GM20431 (cell line): Measurements from ENCODE around the gene EFCAB11.

Experiments
- in situ Hi-C: fragments of 300-500 bp; cut with MseI, MboI; formaldehyde crosslinking; loops from one replicate; pipeline ENCODE4 v1.15.0; 2020; ENCODE audit warnings: low sequenced_read_pairs; ENCODE audit not compliant: unreplicated experiment

Gene EFCAB11

GRCh38 chr14:89746135-89746534 lies 208.4 kb downstream of the EFCAB11 start:
- in situ Hi-C loops: no loop called here
